ENCODE measurements around the gene MED22.
"Not testable (repeated sequence)": the region's sequence is repeated elsewhere in the genome, so short reads cannot be mapped to it uniquely, and the experiment has no call there.

MED22 gene

GRCh38 chr9:133333011-133333410 is 14.9 kb downstream of the MED22 start:
- H3K36me3 ChIP-seq (ENCODE audit: control insufficient read depth in 1 of 2, insufficient read depth in 2 of 2, low read length in 2 of 2), result peaks cover 33 to 44% of the 10 kb centered on the region in 2 donors
- H3K27ac ChIP-seq (ENCODE audit: low read length), result no peak overlapping the region
- peaks cover 8 to 18% of the 10 kb centered on the region in 2 donors for H3K4me1 ChIP-seq (ENCODE audit: control insufficient read depth in 1 of 2, insufficient read depth in 2 of 2, low read length in 2 of 2)
- no peaks in the 10 kb centered on the region for H3K27me3 ChIP-seq (ENCODE audit: low read depth, low read length)
- H3K4me3 ChIP-seq (ENCODE audit: low read depth in 1 of 2, low read length in 2 of 2), result no peak overlapping the region
- H3K9me3 ChIP-seq (ENCODE audit: control insufficient read depth in 1 of 2, low read length in 2 of 2), result no peaks in the 10 kb centered on the region

GRCh38 chr9:133332381-133332730 is 15.6 kb downstream of the MED22 start:
- no peaks in the 10 kb centered on the region for H3K9me3 ChIP-seq (ENCODE audit: control insufficient read depth in 1 of 2, low read length in 2 of 2)
- no peaks in the 10 kb centered on the region for H3K27me3 ChIP-seq (ENCODE audit: low read depth, low read length)
- H3K36me3 ChIP-seq (ENCODE audit: control insufficient read depth in 1 of 2, insufficient read depth in 2 of 2, low read length in 2 of 2), result peaks cover 33 to 44% of the 10 kb centered on the region in 2 donors
- H3K4me3 ChIP-seq (ENCODE audit: low read depth in 1 of 2, low read length in 2 of 2), result no peak overlapping the region
- no peak overlapping the region for H3K27ac ChIP-seq (ENCODE audit: low read length)
- H3K4me1 ChIP-seq (ENCODE audit: control insufficient read depth in 1 of 2, insufficient read depth in 2 of 2, low read length in 2 of 2), result peaks cover 8 to 18% of the 10 kb centered on the region in 2 donors

- no peak overlapping the region for H3K27ac ChIP-seq (ENCODE audit: low read length)
- peaks cover 33 to 44% of the 10 kb centered on the region in 2 donors for H3K36me3 ChIP-seq (ENCODE audit: control insufficient read depth in 1 of 2, insufficient read depth in 2 of 2, low read length in 2 of 2)
- no peak overlapping the region for H3K4me3 ChIP-seq (ENCODE audit: low read depth in 1 of 2, low read length in 2 of 2)
- peaks cover 8 to 18% of the 10 kb centered on the region in 2 donors for H3K4me1 ChIP-seq (ENCODE audit: control insufficient read depth in 1 of 2, insufficient read depth in 2 of 2, low read length in 2 of 2)
- H3K9me3 ChIP-seq (ENCODE audit: control insufficient read depth in 1 of 2, low read length in 2 of 2), result no peaks in the 10 kb centered on the region
- H3K27me3 ChIP-seq (ENCODE audit: low read depth, low read length), result no peaks in the 10 kb centered on the region
Measured at GRCh38 chr9:133331641-133332380, 16.1 kb downstream of the MED22 start.

- no peaks in the 10 kb centered on the region for H3K9me3 ChIP-seq (ENCODE audit: control insufficient read depth in 1 of 2, low read length in 2 of 2)
- H3K27me3 ChIP-seq (ENCODE audit: low read depth, low read length), result no peaks in the 10 kb centered on the region
- H3K4me1 ChIP-seq (ENCODE audit: control insufficient read depth in 1 of 2, insufficient read depth in 2 of 2, low read length in 2 of 2), result peaks cover 8 to 18% of the 10 kb centered on the region in 2 donors
- H3K36me3 ChIP-seq (ENCODE audit: control insufficient read depth in 1 of 2, insufficient read depth in 2 of 2, low read length in 2 of 2), result peaks cover 33 to 44% of the 10 kb centered on the region in 2 donors
- H3K4me3 ChIP-seq (ENCODE audit: low read depth in 1 of 2, low read length in 2 of 2), result no peak overlapping the region
- no peak overlapping the region for H3K27ac ChIP-seq (ENCODE audit: low read length)
Measured at GRCh38 chr9:133331221-133331620, 16.7 kb downstream of the MED22 start.

- peaks cover 33 to 44% of the 10 kb centered on the region in 2 donors for H3K36me3 ChIP-seq (ENCODE audit: control insufficient read depth in 1 of 2, insufficient read depth in 2 of 2, low read length in 2 of 2)
- not testable (repeated sequence) for H3K27ac ChIP-seq (ENCODE audit: low read length); H3K9me3 ChIP-seq (ENCODE audit: control insufficient read depth in 1 of 2, low read length in 2 of 2); H3K4me1 ChIP-seq (ENCODE audit: control insufficient read depth in 1 of 2, insufficient read depth in 2 of 2, low read length in 2 of 2); H3K27me3 ChIP-seq (ENCODE audit: low read depth, low read length); H3K4me3 ChIP-seq (ENCODE audit: low read depth in 1 of 2, low read length in 2 of 2)
Measured at GRCh38 chr9:133329306-133330156, 18.4 kb downstream of the MED22 start.

GRCh38 chr9:133327834-133328484 is 20.0 kb downstream of the MED22 start:
- Histone ChIP-seq H3K36me3 (ENCODE audit: control insufficient read depth in 1 of 2, insufficient read depth in 2 of 2, low read length in 2 of 2) (peaks cover 22 to 30% of the 10 kb centered on the region in 2 donors), H3K27me3 (ENCODE audit: low read depth, low read length) (no peaks in the 10 kb centered on the region), H3K4me1 (ENCODE audit: control insufficient read depth in 1 of 2, insufficient read depth in 2 of 2, low read length in 2 of 2) (no peaks in the 10 kb centered on the region), H3K9me3 (ENCODE audit: control insufficient read depth in 1 of 2, low read length in 2 of 2) (no peaks in the 10 kb centered on the region), H3K27ac (ENCODE audit: low read length) (no peak overlapping the region), H3K4me3 (ENCODE audit: low read depth in 1 of 2, low read length in 2 of 2) (no peak overlapping the region)

GRCh38 chr9:133327021-133327420 is 20.9 kb downstream of the MED22 start:
- not testable (repeated sequence) for H3K4me1 ChIP-seq (ENCODE audit: control insufficient read depth in 1 of 2, insufficient read depth in 2 of 2, low read length in 2 of 2); H3K27ac ChIP-seq (ENCODE audit: low read length); H3K4me3 ChIP-seq (ENCODE audit: low read depth in 1 of 2, low read length in 2 of 2); H3K9me3 ChIP-seq (ENCODE audit: control insufficient read depth in 1 of 2, low read length in 2 of 2); H3K27me3 ChIP-seq (ENCODE audit: low read depth, low read length)
- peaks cover 13 to 20% of the 10 kb centered on the region in 2 donors for H3K36me3 ChIP-seq (ENCODE audit: control insufficient read depth in 1 of 2, insufficient read depth in 2 of 2, low read length in 2 of 2)

GRCh38 chr9:133323991-133324703 is 23.8 kb downstream of the MED22 start:
- Histone ChIP-seq H3K36me3 (ENCODE audit: control insufficient read depth in 1 of 2, insufficient read depth in 2 of 2, low read length in 2 of 2) (no peaks in the 10 kb centered on the region), H3K4me1 (ENCODE audit: control insufficient read depth in 1 of 2, insufficient read depth in 2 of 2, low read length in 2 of 2) (no peaks in the 10 kb centered on the region), H3K27me3 (ENCODE audit: low read depth, low read length) (no peaks in the 10 kb centered on the region), H3K27ac (ENCODE audit: low read length) (no peak overlapping the region), H3K9me3 (ENCODE audit: control insufficient read depth in 1 of 2, low read length in 2 of 2) (no peaks in the 10 kb centered on the region), H3K4me3 (ENCODE audit: low read depth in 1 of 2, low read length in 2 of 2) (no peak overlapping the region)

- Histone ChIP-seq H3K4me3 (ENCODE audit: low read depth in 1 of 2, low read length in 2 of 2) (no peak overlapping the region), H3K27me3 (ENCODE audit: low read depth, low read length) (no peaks in the 10 kb centered on the region), H3K27ac (ENCODE audit: low read length) (no peak overlapping the region), H3K36me3 (ENCODE audit: control insufficient read depth in 1 of 2, insufficient read depth in 2 of 2, low read length in 2 of 2) (no peaks in the 10 kb centered on the region), H3K4me1 (ENCODE audit: control insufficient read depth in 1 of 2, insufficient read depth in 2 of 2, low read length in 2 of 2) (no peaks in the 10 kb centered on the region), H3K9me3 (ENCODE audit: control insufficient read depth in 1 of 2, low read length in 2 of 2) (no peaks in the 10 kb centered on the region)
Measured at GRCh38 chr9:133323211-133323610, 24.7 kb downstream of the MED22 start.

- Histone ChIP-seq H3K4me1 (ENCODE audit: control insufficient read depth in 1 of 2, insufficient read depth in 2 of 2, low read length in 2 of 2) (no peaks in the 10 kb centered on the region), H3K36me3 (ENCODE audit: control insufficient read depth in 1 of 2, insufficient read depth in 2 of 2, low read length in 2 of 2) (no peaks in the 10 kb centered on the region), H3K27ac (ENCODE audit: low read length) (no peak overlapping the region), H3K4me3 (ENCODE audit: low read depth in 1 of 2, low read length in 2 of 2) (no peak overlapping the region), H3K27me3 (ENCODE audit: low read depth, low read length) (no peaks in the 10 kb centered on the region), H3K9me3 (ENCODE audit: control insufficient read depth in 1 of 2, low read length in 2 of 2) (no peaks in the 10 kb centered on the region)
Measured at GRCh38 chr9:133322701-133323100, 25.2 kb downstream of the MED22 start.

All from muscle layer of duodenum (tissue), 2 donors.